Embryonic facial prominence (tissue), 1 donor: ENCODE data around the gene CUX1.

ENCODE experiments used
- DNase-seq: peaks from one replicate; pipeline ENCODE4 v3.0.0-alpha.2; 2016; ENCODE audit errors: extremely low spot score

The CUX1 gene

DNA sequence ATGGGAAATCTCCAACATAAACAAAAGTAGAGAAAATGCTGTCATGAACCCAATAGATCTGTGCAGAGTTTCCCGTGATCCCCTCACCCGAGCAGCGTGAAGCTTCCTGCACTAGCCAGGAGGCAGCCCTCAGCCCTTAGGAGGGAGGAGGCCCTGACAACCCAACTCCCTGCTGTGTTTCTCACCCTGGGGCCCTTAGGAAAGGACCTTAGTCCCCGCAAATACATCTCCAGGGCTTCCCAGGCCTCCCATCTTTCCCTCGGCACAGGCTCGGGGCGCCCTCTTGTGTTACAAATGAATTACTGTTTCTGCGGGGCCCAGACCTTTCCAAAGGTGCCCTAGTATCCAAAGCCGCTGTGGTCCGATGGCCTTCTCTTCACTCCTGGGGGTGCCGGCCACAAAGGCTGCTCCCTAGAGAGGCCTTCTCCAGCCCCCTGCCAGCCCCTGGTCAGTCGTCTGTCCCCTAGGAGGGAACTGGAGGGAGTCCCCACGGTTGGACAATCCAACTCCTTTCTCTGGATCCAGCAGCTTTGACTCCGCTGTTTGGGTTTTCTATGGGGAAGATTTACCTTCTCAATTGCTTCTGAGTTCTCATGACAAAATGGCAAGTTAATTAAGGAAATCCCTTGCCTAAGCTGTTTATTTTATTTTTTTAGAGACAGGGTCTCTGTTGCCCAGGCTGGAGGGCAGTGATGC is 419.3 kb downstream of the CUX1 start:
- peak; percentile 42 for DNase-seq

DNA sequence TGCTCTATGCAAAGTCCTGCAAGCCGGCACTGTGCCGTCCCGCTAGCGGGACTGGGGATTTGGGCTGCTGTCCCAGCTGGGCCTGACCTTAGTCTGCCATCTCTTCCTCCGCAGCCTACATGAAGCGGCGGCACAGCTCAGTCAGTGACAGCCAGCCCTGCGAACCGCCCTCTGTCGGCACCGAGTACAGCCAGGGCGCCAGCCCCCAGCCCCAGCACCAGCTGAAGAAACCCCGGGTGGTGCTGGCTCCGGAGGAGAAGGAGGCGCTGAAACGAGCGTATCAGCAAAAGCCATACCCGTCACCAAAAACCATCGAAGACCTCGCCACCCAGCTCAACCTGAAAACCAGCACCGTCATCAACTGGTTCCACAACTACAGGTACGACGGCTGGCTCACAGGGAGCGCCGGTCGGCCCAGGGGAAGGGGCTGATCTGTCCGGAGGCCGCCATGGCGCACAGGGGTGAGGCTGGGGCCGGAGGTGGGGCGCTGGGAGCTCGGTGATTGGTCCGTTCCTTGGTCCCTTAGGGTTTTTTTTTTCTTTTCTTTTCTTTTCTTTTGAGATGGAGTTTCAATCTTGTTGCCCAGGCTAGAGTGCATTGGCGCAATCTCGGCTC is 421.9 kb downstream of the CUX1 start:
- no peak for DNase-seq

DNA sequence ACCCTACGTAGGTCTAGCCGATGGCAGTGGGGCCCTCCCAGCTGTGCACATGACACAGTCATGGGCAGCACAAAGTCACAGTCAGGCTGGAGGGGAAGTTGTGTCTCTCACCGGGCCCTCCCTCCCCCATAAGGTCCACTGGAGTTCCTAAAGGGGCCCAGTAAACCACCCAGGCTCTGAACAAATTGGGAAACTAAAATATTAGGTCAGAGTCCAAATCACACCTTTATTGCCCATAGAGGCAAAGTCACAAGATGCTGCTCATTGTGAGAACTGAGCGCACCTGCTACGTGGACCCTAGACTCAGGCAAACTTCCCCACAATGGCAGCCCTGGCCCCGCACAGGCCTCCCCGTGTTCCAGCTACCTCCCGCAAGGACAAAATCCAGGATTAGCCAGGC is 424.0 kb downstream of the CUX1 start:
- DNase-seq = no peak

GRCh38 chr7:102244601-102245000 is 427.2 kb downstream of the CUX1 start:
- DNase-seq = no peak

DNA sequence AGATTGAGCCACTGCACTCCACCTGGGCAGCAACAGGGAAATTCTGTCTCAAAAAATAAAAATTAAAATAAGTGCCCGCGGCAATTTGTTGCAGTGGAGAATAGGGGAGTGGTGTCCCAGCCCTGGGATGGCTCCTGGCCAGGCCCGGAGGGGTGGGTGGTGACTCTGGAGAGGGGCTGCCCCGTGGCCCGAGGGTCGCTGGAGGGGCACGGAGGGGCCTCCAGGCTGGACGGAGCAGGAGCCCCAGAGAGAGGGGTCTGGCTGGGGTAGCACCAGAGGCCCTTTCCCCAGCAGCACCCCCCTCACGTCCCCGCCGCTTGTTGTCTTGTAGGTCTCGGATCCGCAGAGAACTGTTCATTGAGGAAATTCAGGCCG is 430.6 kb downstream of the CUX1 start:
- no peak for DNase-seq

GRCh38 chr7:102248456-102249395 is 431.3 kb downstream of the CUX1 start:
- no peak for DNase-seq

GRCh38 chr7:102251531-102252365 is 434.3 kb downstream of the CUX1 start:
- DNase-seq = no peak

DNA sequence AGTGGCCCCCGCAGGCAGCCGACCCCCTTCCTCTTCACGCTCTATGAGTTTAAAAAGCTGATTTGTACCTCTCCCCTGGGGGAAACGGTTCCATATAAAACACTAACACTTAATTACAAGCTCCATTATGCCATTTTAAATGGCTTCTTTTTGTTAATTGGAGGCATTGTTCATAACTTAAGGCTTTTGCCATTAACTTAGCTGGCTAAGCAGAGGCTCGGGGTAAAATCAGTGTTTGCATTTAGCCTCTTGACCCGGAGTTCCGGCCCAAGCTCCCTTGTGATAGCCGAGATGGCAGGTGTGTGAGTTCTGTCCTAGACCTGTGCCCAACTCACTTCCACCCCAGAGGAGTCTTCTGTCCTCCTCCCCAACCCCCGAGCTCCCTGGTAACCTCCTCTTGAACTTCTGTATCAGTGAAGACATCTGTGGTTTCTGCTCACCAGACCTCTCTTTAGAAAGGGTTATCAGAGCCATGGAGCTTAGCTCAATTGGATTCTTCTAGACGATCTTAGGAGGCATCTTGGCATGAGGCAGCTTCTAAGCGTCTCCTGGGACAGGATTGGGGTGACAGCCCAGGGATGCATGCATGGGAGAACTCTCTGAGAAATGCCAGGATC is 435.0 kb downstream of the CUX1 start:
- no peak for DNase-seq

DNA sequence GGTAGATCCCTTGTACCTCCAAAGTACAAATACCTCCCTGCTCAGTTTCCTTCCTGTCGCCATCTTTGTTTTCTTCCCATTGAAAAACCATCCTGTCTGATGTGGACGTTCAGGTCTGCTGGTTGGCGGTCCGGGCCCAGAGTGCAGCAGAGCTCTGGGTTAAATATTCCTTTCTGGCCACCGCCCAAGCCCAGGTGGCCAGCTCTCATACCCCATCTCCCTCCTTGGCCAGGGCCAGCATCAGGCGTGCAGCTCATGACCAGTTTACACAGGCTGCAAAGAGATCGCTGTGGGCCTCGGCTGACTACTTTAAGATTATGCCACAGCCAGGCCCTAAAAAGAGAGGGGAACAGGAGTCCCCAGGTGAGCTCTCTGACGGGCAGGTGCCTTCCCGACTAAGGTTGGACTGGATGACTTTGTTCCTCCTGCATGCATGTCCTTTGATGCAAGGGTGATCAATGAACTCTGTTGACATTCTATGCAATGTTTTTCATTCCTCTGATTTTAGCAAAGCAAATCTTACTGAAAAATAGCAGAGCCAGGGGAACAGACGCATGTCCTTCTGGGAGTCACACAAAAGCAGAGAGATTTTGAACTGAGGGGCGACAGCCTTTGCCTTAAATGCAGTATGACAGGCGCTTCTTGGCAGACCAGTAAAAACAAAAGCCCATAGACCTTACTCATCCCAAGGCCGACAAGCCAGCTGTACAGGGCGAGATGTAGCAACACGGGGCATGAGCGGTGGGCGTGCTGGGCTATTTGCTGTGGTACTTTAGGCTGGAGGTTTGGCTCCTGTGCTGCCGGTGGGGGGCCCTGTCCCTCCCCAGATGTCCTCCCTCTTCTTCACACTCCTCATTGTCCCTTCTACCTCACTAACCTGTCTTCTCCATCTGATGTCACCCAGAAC is 435.9 kb downstream of the CUX1 start:
- no peak for DNase-seq

DNA sequence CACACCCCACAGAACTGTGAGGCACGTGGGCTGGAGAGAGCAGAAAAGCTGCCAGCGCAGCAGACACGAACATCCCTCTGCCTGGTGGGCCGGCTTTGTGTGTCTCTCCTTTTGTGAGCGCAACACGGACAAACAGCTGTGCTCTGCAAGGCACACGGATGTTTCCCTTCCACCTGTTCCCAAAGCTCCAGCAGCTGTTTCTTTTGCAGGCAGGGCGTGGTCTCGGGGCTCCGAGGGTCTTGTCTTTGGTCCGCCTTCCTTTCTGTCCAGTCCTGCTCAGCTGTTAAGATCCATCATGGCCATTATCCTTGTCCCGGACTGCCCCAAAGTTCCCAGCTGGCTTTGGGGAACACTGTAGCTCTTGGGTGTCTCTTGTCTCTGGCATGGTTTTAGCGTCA is 436.5 kb downstream of the CUX1 start:
- no peak for DNase-seq

DNA sequence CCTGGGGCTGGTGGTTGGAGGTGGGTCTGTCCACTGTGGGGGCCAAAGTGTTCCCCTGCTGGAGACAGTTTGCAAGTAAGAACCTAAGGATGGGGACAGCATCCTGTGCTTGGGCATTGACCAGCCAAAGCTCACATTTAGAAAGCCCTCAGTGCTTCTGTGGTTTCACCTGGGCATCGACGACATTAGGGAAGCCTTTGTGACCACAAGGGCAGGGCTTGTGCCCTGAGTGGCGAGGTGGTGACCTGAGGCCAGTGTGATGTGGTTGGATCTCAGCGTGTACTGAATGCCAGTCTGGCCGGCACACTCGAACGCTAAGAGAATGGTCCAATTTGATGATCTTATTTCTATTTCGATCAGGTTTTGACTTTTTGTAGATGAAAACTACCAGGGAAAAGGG is 437.1 kb downstream of the CUX1 start:
- DNase-seq = no peak

GRCh38 chr7:102255501-102255900 is 438.1 kb downstream of the CUX1 start:
- no peak for DNase-seq

GRCh38 chr7:102255916-102256315 is 438.5 kb downstream of the CUX1 start:
- no peak for DNase-seq

GRCh38 chr7:102258073-102258748 is 440.8 kb downstream of the CUX1 start:
- no peak for DNase-seq

- no peak for DNase-seq
Measured at GRCh38 chr7:102258749-102259107, 441.3 kb downstream of the CUX1 start.

DNA sequence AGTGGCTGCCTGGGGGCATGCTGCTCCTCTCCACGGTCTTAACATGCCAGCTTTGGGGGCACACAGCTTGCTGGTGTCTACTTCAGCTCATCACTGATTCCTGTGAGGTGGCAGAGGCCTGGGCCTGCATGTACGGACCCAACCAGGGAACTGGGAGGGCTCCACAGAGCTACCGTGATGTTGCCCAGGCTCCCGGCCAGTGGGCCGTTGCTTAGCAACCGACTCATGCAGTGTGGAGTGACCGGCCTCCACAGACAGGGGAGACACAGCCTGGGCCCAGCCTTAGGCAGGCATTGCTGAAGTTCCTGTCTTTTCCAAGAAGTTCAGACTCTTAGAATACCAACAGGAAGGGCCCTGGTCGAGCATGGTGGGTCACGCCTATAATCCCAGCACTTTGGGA is 443.4 kb downstream of the CUX1 start:
- DNase-seq = no peak

DNA sequence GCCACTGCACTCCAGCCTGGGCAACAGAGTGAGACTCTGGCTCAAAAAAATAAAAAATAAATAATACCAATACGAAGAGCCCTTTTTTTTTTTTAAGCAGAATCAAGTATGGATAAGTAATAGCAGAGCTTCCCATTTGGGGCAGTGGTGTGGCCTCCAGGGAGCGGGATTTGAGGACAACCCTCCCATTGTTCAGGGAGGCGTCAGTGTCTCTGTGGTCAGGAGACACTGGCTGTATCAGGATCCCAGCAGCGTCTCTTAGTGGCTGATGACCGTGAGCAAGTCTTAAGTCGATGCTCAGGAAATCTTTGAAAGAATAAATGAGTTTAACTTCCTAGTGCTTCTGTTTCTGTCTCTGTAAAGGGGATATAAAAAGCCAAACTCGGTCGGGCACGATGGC is 444.0 kb downstream of the CUX1 start:
- DNase-seq = no peak

- no peak for DNase-seq
Measured at GRCh38 chr7:102262546-102262945, 445.1 kb downstream of the CUX1 start.

GRCh38 chr7:102264367-102264891 is 447.0 kb downstream of the CUX1 start:
- no peak for DNase-seq

DNA sequence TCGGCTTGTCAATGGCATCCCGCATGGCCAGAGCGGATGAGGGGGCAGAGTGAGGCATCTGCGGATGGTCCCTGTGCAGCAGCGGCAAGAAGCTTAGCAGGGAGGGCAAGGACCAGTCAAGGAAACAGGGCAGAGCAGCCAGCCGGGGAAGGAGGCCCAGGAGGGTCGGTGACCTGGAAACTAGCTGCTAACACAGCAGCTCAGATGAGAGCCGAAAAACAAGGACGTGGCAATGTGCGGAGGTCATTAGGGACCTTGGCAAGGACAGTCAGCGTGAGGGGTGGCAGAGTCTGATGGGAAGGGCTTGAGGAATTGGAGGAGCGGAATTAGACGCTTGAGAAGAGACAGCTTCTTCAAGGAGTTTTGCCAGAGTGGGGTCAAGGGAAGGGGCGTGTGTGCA is 449.1 kb downstream of the CUX1 start:
- DNase-seq = no peak
